ENCODE measurements around the gene TNFAIP3. TPM values are rescaled to one million over a fixed set of nuclear protein-coding genes. Genes with fewer than 3 reads are reported as not detected.
A peak's percentile ranks its signal among the peaks of the same experiment; 100 is the strongest.

The TNFAIP3 gene
- total and polyA plus RNA-seq, 2 of the 8 experiments (the other 6 are each of a cell fraction or from before 2014, with no cell fraction given): 1.6 to 2.0 TPM

- Histone ChIP-seq H3K9me3 (ENCODE audit: insufficient read depth in 2 of 2, low read depth in 1 of 2, low read length in 1 of 2) (no peaks in the 10 kb centered on the region), H4K91ac (replicated peaks; ENCODE audit: insufficient read length, low read length) (no peak overlapping the region), H2BK20ac (ENCODE audit: low read length) (no peak overlapping the region), H3K27me3 (replicated peaks in 1 of 4; ENCODE audit: control insufficient read depth in 3 of 4, extremely low read depth in 1 of 4, insufficient read depth in 3 of 4, low read length in 3 of 4) (no peaks in the 10 kb centered on the region), H3K23me2 (ENCODE audit: low read depth, low read length) (no peaks in the 10 kb centered on the region), H3K4ac (replicated peaks; ENCODE audit: insufficient read length, low read depth, low read length) (no peak overlapping the region), H3K18ac (ENCODE audit: extremely low read depth, low read length) (peak overlapping the region; percentile 13; the same call in 1 of the 2 replicates), H3K4me3 (ENCODE audit: extremely low read depth in 1 of 4, insufficient read depth in 2 of 4, low read depth in 3 of 4, low read length in 4 of 4) (no peak overlapping the region), H3K79me1 (ENCODE audit: low read depth, low read length) (no peaks in the 10 kb centered on the region), H2BK12ac (ENCODE audit: low read depth, low read length) (no peak overlapping the region), H2BK15ac (ENCODE audit: low read length) (no peak overlapping the region), H3K23ac (ENCODE audit: insufficient read length) (no peak overlapping the region), H3K36me3 (ENCODE audit: control insufficient read depth in 2 of 4, insufficient read depth in 4 of 4, low read length in 3 of 4) (no peaks in the 10 kb centered on the region), H3K9ac (replicated peaks in 1 of 4; ENCODE audit: extremely low read depth in 1 of 4, low read depth in 3 of 4, low read length in 3 of 4) (no peak overlapping the region), H3K27ac (ENCODE audit: low read depth, low read length) (no peak overlapping the region), H4K5ac (ENCODE audit: insufficient read length, low read depth, low read length) (no peak overlapping the region), H2BK120ac (replicated peaks; ENCODE audit: low read depth, low read length) (no peak overlapping the region), H2AFZ (ENCODE audit: low read length) (no peak overlapping the region), H3K14ac (ENCODE audit: insufficient read length) (no peak overlapping the region), H3K56ac (replicated peaks; ENCODE audit: insufficient read length, low read depth, low read length) (no peak overlapping the region), H3K79me2 (ENCODE audit: control insufficient read depth in 1 of 2, insufficient read depth in 2 of 2, low read length in 2 of 2) (no peaks in the 10 kb centered on the region), H2AK5ac (ENCODE audit: low read depth, low read length) (no peak overlapping the region), H3K4me1 (replicated peaks in 1 of 4; ENCODE audit: control insufficient read depth in 3 of 4, insufficient read depth in 4 of 4, low read length in 3 of 4) (no peaks in the 10 kb centered on the region), H3K4me2 (ENCODE audit: insufficient read depth in 1 of 2, low read depth in 2 of 2, low read length in 2 of 2) (no peak overlapping the region), H4K8ac (ENCODE audit: extremely low read depth, insufficient read depth, low read length) (no peak overlapping the region), H4K20me1 (replicated peaks in 1 of 2; ENCODE audit: control insufficient read depth in 1 of 2, insufficient read depth in 2 of 2, low read length in 2 of 2) (no peaks in the 10 kb centered on the region), H2BK5ac (ENCODE audit: low read depth, low read length) (no peak overlapping the region)
- CTCF ChIA-PET (ENCODE audit: partially characterized antibody): no interaction called here
- POLR2A ChIA-PET (ENCODE audit: partially characterized antibody): no interaction called here
- FAIRE-seq: no peak
- 82% methylated on average over 5 of the region's 5 CpGs; no CpG with 5 or more reads in 1 of the 2 experiments for WGBS, 2 experiments (ENCODE audit: extremely low coverage in 1 of 2, insufficient coverage in 1 of 2, insufficient read length in 1 of 2, insufficient replicate concordance in 2 of 2, low coverage in 1 of 2, low lambda C conversion rate in 2 of 2, missing lambda C conversion rate in 1 of 2)
- DNase-seq (ENCODE audit: low read depth in 1 of 2, low spot score in 2 of 2): no peak
- TF ChIP-seq HDAC2 (IDR thresholded peaks at IDR 0.05; ENCODE audit: borderline replicate concordance in 1 of 2, low read depth in 2 of 2, low read length in 2 of 2) (no peak), ZNF274 (IDR thresholded peaks at IDR 0.05; ENCODE audit: borderline replicate concordance, extremely low read depth, low read length) (no peak), RXRA (IDR thresholded peaks at IDR 0.05; ENCODE audit: insufficient read depth, low read depth, low read length) (no peak), POLR2AphosphoS5 (IDR thresholded peaks at IDR 0.05; ENCODE audit: low read depth, low read length) (no peak), TEAD4 (IDR thresholded peaks at IDR 0.05; ENCODE audit: low read depth, low read length) (no peak), SUZ12 (IDR thresholded peaks at IDR 0.05; ENCODE audit: low read length) (no peak), TAF7 (optimal IDR thresholded peaks at IDR 0.05; ENCODE audit: borderline replicate concordance, low read depth, low read length) (no peak), GABPA (IDR thresholded peaks at IDR 0.05; ENCODE audit: borderline replicate concordance, insufficient read depth, low read length) (no peak), USF2 (IDR thresholded peaks at IDR 0.05; ENCODE audit: low read length) (no peak), TCF12 (IDR thresholded peaks at IDR 0.05; ENCODE audit: low read depth, low read length) (no peak), CHD1 (IDR thresholded peaks at IDR 0.05; ENCODE audit: low read depth, low read length) (no peak), RFX5 (IDR thresholded peaks at IDR 0.05; ENCODE audit: borderline replicate concordance, low read depth, low read length) (no peak), YY1 (IDR thresholded peaks at IDR 0.05; ENCODE audit: low read depth, low read length) (no peak), CHD2 (IDR thresholded peaks at IDR 0.05; ENCODE audit: low read length) (no peak), KDM5A (IDR thresholded peaks at IDR 0.05; ENCODE audit: low read length) (no peak)
Observed at GRCh38 chr6:137847748-137848147, 19.3 kb upstream of the TNFAIP3 start.
